ENCODE results near the gene MYADM. TPM values are rescaled to one million over a fixed set of nuclear protein-coding genes. Genes with fewer than 3 reads are reported as not detected.
A peak's percentile ranks its signal among the peaks of the same experiment; 100 is the strongest.
"Not testable (repeated sequence)": the region's sequence is repeated elsewhere in the genome, so short reads cannot be mapped to it uniquely, and the experiment has no call there.

Gene MYADM
- total RNA-seq, 1 experiment from 2014 or later: 34.9 TPM

DNA sequence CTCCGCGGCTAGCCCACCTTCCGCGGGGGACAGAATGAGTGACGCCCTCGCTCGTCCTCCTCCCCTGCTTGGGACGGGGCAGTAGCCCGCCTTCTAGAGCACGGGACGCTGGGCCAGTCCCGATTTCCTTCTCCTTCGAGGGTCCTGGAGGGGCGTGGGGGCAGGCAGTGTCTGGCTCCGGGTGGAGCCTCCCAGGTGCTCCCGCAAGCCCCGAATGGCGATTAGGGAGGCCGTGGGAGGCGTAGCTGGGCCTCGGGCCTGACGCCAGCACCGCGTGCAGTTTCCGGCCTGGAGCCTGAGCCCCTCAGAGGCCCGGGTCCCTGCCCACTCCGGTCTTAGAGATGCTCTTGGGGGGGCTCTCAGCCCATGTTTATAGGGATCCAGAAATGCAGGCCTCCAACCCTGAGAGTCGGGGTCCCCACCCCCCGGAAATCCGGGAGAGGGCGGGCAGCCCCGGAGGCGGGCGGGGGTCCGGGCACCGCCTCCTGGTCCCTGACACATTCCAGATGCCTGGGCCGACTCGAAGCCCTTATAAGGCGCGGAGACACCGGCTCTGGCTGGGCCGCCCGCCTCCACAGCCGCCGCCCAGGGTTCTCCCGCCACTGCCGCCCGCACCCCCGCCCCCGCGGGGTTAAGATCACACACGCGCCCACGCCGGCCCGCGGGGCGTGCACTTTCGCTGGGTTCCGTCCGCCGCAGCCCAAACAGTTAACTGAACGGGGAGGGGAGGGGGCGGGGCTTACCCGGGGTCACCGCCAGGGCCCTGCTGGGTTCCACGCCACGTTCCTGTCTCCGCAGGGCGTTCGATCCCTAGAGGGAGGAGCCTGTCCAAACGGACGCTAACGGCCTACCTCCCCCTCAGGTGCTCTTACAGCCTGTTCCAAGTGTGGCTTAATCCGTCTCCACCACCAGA is 1.5 kb downstream of the MYADM start:
- DNase-seq (ENCODE audit: low spot score): peak; percentile 89

GRCh38 chr19:53869805-53870484 is 2.3 kb downstream of the MYADM start:
- DNase-seq (ENCODE audit: low spot score): not testable (repeated sequence)

DNA sequence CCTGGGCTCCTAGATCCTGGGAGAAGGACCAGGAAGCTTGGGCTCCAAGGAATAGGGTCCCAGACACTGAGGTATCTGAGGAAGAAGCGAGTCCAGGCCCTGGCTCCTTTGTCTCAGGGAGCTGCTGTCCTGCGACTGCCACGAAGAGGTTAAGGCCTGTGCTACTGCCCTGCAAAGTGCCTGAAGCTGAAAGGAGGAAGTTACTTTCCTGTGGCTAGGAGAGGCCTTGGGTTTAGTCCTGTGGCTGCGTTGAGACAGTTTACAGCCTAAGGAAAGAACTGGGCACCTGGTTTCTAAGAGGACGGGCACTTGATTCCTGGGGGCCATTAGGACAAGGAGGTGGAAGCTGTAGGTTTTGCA is 2.8 kb downstream of the MYADM start:
- DNase-seq (ENCODE audit: low spot score): no peak

GRCh38 chr19:53871454-53871853 is 3.8 kb downstream of the MYADM start:
- no peak for DNase-seq (ENCODE audit: low spot score)

DNA sequence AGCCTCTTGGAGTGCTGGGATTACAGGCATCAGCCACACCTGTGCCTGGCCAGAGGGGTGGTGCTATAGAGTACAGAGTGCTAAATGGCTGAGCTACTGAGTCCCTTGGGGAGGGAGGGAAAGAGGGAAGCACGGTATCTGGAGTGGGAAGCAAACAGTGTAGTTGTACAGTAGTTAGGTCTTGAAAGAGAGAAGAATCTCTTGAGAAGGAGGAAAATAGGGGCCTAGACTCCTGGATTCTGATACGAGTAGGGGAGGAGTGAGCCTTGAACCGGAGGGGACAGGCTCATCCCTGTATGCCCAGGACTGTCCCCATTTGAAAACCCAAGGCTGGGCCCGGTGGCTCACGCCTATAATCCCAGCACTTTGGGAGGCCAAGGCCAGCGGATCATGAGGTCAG is 5.1 kb downstream of the MYADM start:
- DNase-seq (ENCODE audit: low spot score): no peak

- no peak for DNase-seq (ENCODE audit: low spot score)
These were observed 6.3 kb downstream of the MYADM start for GRCh38 chr19:53873773-53874605.

GRCh38 chr19:53874606-53874990 is 6.9 kb downstream of the MYADM start:
- DNase-seq (ENCODE audit: low spot score): no peak

- no peak for DNase-seq (ENCODE audit: low spot score)
These were observed 8.1 kb downstream of the MYADM start for GRCh38 chr19:53875602-53876325.

GRCh38 chr19:53876651-53877224 is 9.1 kb downstream of the MYADM start:
- DNase-seq (ENCODE audit: low spot score): no peak

- no peak for DNase-seq (ENCODE audit: low spot score)
These were observed 9.7 kb downstream of the MYADM start for GRCh38 chr19:53877361-53877766.

DNA sequence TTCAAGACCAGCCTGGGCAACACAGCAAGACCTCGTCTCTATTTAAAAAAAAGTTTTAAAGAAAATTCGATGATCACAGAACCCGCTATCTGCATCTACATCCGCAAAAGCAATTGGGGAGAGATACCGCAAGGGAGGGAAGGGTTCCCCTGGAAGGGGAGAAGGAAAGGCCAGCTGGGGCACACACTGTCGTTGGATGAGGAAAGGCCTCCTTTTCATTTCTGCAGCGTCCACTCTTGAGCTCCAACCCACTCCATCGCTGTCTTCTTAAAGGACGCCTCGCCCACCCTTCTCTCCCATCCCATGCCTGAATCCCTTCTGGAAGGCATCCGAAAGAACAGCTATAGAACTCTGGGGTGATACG is 11.1 kb downstream of the MYADM start:
- no peak for DNase-seq (ENCODE audit: low spot score)

GRCh38 chr19:53879140-53880081 is 11.7 kb downstream of the MYADM start:
- peak; percentile 88 for DNase-seq (ENCODE audit: low spot score)

GRCh38 chr19:53880711-53881481 is 13.2 kb downstream of the MYADM start:
- no peak for DNase-seq (ENCODE audit: low spot score)

DNA sequence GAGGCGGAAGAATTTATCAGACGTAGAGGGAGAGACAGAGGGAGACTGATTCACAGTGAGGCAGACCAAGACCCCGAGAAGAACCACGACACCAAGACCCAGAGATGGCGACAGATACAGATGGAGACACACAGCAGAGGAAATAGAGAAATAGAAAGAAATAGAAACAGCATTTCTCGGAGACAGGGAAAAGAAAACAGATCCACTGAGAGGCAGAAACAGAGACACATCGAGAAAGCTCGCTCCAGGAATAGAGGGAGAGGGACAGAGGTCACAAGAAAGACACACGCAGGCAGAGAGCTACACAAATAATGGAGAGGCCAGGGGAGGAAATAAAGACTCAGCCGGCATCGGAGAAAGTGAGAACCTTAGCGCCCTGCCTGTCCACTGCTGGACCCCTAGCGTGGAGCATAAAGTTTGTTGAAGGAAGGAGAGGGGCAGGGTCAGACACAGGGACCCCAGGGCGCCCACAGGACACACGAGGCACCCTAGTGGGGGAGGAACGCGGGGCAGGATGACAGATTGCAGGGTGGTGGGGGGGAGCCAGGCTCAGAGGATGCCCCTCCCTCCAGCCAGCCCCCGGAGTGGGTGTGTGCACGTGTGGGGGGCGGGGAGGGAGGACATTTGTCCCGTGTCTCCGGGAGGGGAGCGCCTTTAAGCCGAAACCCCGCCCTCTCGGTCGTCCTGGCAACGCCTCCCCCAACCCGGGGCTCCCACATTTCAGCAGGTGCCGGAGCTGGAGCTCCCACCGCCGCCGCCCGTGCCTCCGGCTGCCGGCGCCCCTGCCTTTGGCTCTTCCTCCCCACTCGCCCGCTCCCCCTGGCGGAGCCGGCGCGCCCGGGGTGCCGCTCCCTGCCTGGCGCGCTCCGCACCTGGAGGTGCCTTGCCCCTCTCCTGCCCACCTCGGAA is 14.1 kb downstream of the MYADM start, which contains the start of gene PRKCG:
Gene PRKCG, plus strand, starts transcription at position 716 of the 909 bp plus-strand sequence. CDS start 298 bp downstream, outside the sequence.
- peak; percentile 65 for DNase-seq (ENCODE audit: low spot score)

- DNase-seq (ENCODE audit: low spot score): no peak
These were observed 14.8 kb downstream of the MYADM start for GRCh38 chr19:53882391-53883050.

DNA sequence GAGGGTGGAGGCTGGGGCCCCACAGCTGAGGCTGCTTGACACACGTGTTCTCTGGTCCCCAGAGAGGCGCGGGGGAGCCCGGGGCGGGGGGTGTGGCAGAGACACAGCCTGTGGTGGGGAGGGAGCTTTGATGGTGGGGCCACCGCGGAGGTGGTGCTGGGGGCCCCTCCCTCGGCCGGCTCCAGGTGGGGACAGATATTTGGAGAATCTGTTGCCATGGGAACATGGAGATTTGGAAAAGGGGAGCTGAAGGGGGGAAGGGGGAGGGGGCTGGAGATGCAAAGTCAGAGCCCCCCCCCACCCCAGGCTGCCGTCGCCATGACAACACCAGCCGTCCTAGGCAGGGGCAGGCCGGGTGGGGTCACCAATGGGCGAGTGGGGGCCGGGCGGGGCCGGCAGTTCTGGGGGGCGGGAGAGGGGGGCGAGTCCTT is 15.6 kb downstream of the MYADM start:
- DNase-seq (ENCODE audit: low spot score): no peak

- DNase-seq (ENCODE audit: low spot score): no peak
These were observed 16.1 kb downstream of the MYADM start for GRCh38 chr19:53883741-53884140.

DNA sequence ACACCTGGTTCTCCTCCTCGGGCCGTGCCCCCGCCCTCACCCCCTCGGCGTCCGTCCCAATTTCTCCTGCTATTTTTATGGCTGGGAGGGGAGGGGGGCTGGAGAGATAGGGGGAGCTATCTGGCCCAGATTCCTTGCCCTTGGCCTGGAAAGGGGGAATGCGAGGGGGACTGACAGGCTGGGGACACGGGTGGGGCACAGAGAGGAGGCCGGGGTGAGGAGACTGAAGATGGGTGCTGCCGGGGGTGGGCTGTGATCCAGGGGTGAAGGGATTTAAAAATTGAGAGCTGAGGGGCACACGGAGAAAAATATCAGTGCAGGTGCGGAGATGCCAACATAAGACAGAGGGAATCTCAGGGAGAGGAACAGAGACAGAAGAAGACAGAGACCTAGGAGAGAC is 16.6 kb downstream of the MYADM start:
- no peak for DNase-seq (ENCODE audit: low spot score)
